AG10803 (cell line): ENCODE results near the gene MBTPS2.
"Not testable (repeated sequence)": the region's sequence is repeated elsewhere in the genome, so short reads cannot be mapped to it uniquely, and the experiment has no call there.

Experiments used
- DNase-seq: peaks from one replicate; pipeline ENCODE4 v3.0.0; 2010; ENCODE audit warnings: low read depth
- H3K4me3 ChIP-seq: 2 replicates; pipeline ENCODE4 v1.5.1; 2011; ENCODE audit warnings: mild to moderate bottlenecking, low read length, control low read depth
- CTCF ChIP-seq: conservative IDR thresholded peaks from 2 replicates; pipeline ENCODE4 v1.5.1; 2011; ENCODE audit warnings: mild to moderate bottlenecking, low read length, control low read depth, inconsistent platforms

Gene MBTPS2

GRCh38 chrX:21855937-21856415 is 16.6 kb downstream of the MBTPS2 start, which contains the start of gene YY2:
TSS of gene YY2 (plus strand) at chrX:21855987. CDS start at chrX:21856485, 498 bp downstream.
- no peak for TF ChIP-seq CTCF
- no peak within 1 kb of the TSS for H3K4me3 ChIP-seq
- DNase-seq, result no peak

- no peak for DNase-seq
- no peak overlapping the region for H3K4me3 ChIP-seq
- TF ChIP-seq CTCF, result no peak
Observed at GRCh38 chrX:21856504-21856903, 17.1 kb downstream of the MBTPS2 start.

- TF ChIP-seq CTCF, result no peak
- no peak overlapping the region for H3K4me3 ChIP-seq
- DNase-seq, result no peak
Observed at GRCh38 chrX:21863241-21863640, 23.8 kb downstream of the MBTPS2 start.

GRCh38 chrX:21865436-21865835 is 26.0 kb downstream of the MBTPS2 start:
- no peak overlapping the region for H3K4me3 ChIP-seq
- no peak for TF ChIP-seq CTCF
- peak; percentile 32 for DNase-seq

- DNase-seq, result peak; percentile 65
- no peak for TF ChIP-seq CTCF
- no peak overlapping the region for H3K4me3 ChIP-seq
Observed at GRCh38 chrX:21870494-21870893, 31.1 kb downstream of the MBTPS2 start.

- H3K4me3 ChIP-seq, result no peak overlapping the region
- DNase-seq, result peak; percentile 24
- TF ChIP-seq CTCF, result no peak
Observed at GRCh38 chrX:21873063-21873775, 33.8 kb downstream of the MBTPS2 start.

- DNase-seq, H3K4me3 ChIP-seq: not testable (repeated sequence)
Observed at GRCh38 chrX:21874182-21874581, 34.8 kb downstream of the MBTPS2 start.
